OCI-LY1 (cell line): ENCODE results near the gene NPIPB6.

Experiments
- H2AFZ ChIP-seq: fragments of 200-600 bp; sonication (generic), shearing (Covaris generic); 2 replicates; pipeline ENCODE4 v1.6.0; 2014; ENCODE audit warnings: antibody characterized with exemption, mild to moderate bottlenecking, low read length
- H3F3A ChIP-seq: fragments of 200-600 bp; sonication (generic), shearing (Covaris generic); 2 replicates; pipeline ENCODE4 v1.6.0; 2014; ENCODE audit warnings: mild to moderate bottlenecking, antibody characterized with exemption, low read length, moderate library complexity; ENCODE audit not compliant: insufficient read depth
- H3K27ac ChIP-seq: fragments of 200-600 bp; sonication (generic); 2 replicates; pipeline ENCODE4 v1.5.1; 2014; ENCODE audit warnings: low read length, mixed run types, mild to moderate bottlenecking, low read depth; ENCODE audit not compliant: poor library complexity, severe bottlenecking
- H3K27me3 ChIP-seq: fragments of 200-600 bp; sonication (generic); 2 replicates; pipeline ENCODE4 v1.6.0; 2014; ENCODE audit warnings: antibody characterized with exemption, mild to moderate bottlenecking, low read length, moderate library complexity; ENCODE audit not compliant: insufficient read depth
- H3K36me3 ChIP-seq: fragments of 200-600 bp; sonication (generic); 2 replicates; pipeline ENCODE4 v1.6.1; 2014; ENCODE audit warnings: mild to moderate bottlenecking, antibody characterized with exemption, low read length, moderate library complexity, mixed read lengths; ENCODE audit not compliant: insufficient read depth
- H3K4me1 ChIP-seq: fragments of 200-600 bp; sonication (generic); 2 replicates; pipeline ENCODE4 v1.5.1; 2014; ENCODE audit warnings: mild to moderate bottlenecking, low read length, moderate library complexity; ENCODE audit not compliant: insufficient read depth, severe bottlenecking
- H3K4me2 ChIP-seq: fragments of 200-600 bp; sonication (generic), shearing (Covaris generic); 2 replicates; pipeline ENCODE4 v1.6.1; 2014; ENCODE audit warnings: low read length
- H3K4me3 ChIP-seq: fragments of 200-600 bp; sonication (generic); 2 replicates; pipeline ENCODE4 v1.5.1; 2014; ENCODE audit warnings: low read length, low read depth, mild to moderate bottlenecking, mixed read lengths; ENCODE audit not compliant: poor library complexity, severe bottlenecking
- H3K79me2 ChIP-seq: fragments of 200-600 bp; shearing (Covaris generic); 2 replicates; pipeline ENCODE4 v1.6.1; 2016; ENCODE audit warnings: mixed run types, low read length, mixed read lengths; ENCODE audit not compliant: insufficient read depth
- H3K9ac ChIP-seq: fragments of 200-600 bp; sonication (generic), shearing (Covaris generic); 2 replicates; pipeline ENCODE4 v1.6.1; 2014; ENCODE audit warnings: mild to moderate bottlenecking, low read length, mixed read lengths
- H3K9me2 ChIP-seq: fragments of 200-600 bp; sonication (generic), shearing (Covaris generic); 2 replicates; pipeline ENCODE4 v1.6.1; 2014; ENCODE audit warnings: low read depth, mild to moderate bottlenecking, low read length, mixed read lengths
- H3K9me3 ChIP-seq: fragments of 200-600 bp; shearing (Covaris generic); 2 replicates; pipeline ENCODE4 v1.6.1; 2014; ENCODE audit warnings: low read length, mixed read lengths
- H4K20me1 ChIP-seq: fragments of 200-600 bp; sonication (generic), shearing (Covaris generic); 2 replicates; pipeline ENCODE4 v1.6.0; 2016; ENCODE audit warnings: mild to moderate bottlenecking, low read length; ENCODE audit not compliant: insufficient read depth
- CTCF ChIP-seq: fragments of 200-600 bp; sonication (generic), shearing (Covaris generic); IDR thresholded peaks from 2 replicates; pipeline ENCODE4 v1.5.1; 2017; ENCODE audit warnings: mild to moderate bottlenecking, antibody characterized with exemption, low read length, moderate library complexity, mixed read lengths
- EZH2 ChIP-seq: fragments of 200-600 bp; sonication (generic), shearing (Covaris generic); IDR thresholded peaks from 2 replicates; pipeline ENCODE4 v1.8.0; 2017; ENCODE audit warnings: borderline replicate concordance, mixed run types, mild to moderate bottlenecking, antibody characterized with exemption, low read length, moderate library complexity, mixed read lengths

NPIPB6 gene

GRCh38 chr16:28324887-28325279, 38.4 kb downstream of the NPIPB6 start:
- Histone ChIP-seq H3K9me2 (no peaks in the 10 kb centered on the region), H3K4me3 (no peak overlapping the region), H3K27me3 (no peaks in the 10 kb centered on the region), H3K9ac (no peak overlapping the region), H4K20me1 (no peaks in the 10 kb centered on the region), H3F3A (no peaks in the 10 kb centered on the region), H3K79me2 (no peaks in the 10 kb centered on the region), H2AFZ (no peak overlapping the region), H3K9me3 (no peaks in the 10 kb centered on the region), H3K4me1 (no peaks in the 10 kb centered on the region), H3K4me2 (no peak overlapping the region), H3K27ac (no peak overlapping the region), H3K36me3 (no peaks in the 10 kb centered on the region)
- TF ChIP-seq CTCF = no peak
- no peak for TF ChIP-seq EZH2

GRCh38 chr16:28324235-28324886, 38.9 kb downstream of the NPIPB6 start:
- H2AFZ ChIP-seq = no peak overlapping the region

GRCh38 chr16:28321700-28322411, 41.5 kb downstream of the NPIPB6 start:
- no peaks in the 10 kb centered on the region for H3K27me3 ChIP-seq
- no peak overlapping the region for H3K9ac ChIP-seq
- H3K27ac ChIP-seq = no peak overlapping the region
- H3K4me1 ChIP-seq = no peaks in the 10 kb centered on the region
- H3K4me2 ChIP-seq = no peak overlapping the region
- no peaks in the 10 kb centered on the region for H3K9me2 ChIP-seq
- no peak overlapping the region for H3K4me3 ChIP-seq
- H2AFZ ChIP-seq = no peak overlapping the region
- no peaks in the 10 kb centered on the region for H3F3A ChIP-seq
- H3K79me2 ChIP-seq = no peaks in the 10 kb centered on the region
- no peaks in the 10 kb centered on the region for H3K9me3 ChIP-seq
- TF ChIP-seq CTCF (peak; percentile 90), EZH2 (no peak)
- H3K36me3 ChIP-seq = no peaks in the 10 kb centered on the region
- no peaks in the 10 kb centered on the region for H4K20me1 ChIP-seq

More at GRCh38 chr16:28324235-28324886, 38.9 kb downstream of the NPIPB6 start:
- H3F3A ChIP-seq = no peaks in the 10 kb centered on the region
- H3K4me3 ChIP-seq = no peak overlapping the region
- H4K20me1 ChIP-seq = no peaks in the 10 kb centered on the region
- no peak overlapping the region for H3K4me2 ChIP-seq
- H3K4me1 ChIP-seq = no peaks in the 10 kb centered on the region
- H3K27ac ChIP-seq = no peak overlapping the region
- no peak overlapping the region for H3K9ac ChIP-seq
- TF ChIP-seq EZH2 = no peak
- no peak for TF ChIP-seq CTCF
- no peaks in the 10 kb centered on the region for H3K9me3 ChIP-seq
- H3K36me3 ChIP-seq = no peaks in the 10 kb centered on the region
- H3K9me2 ChIP-seq = no peaks in the 10 kb centered on the region
- H3K79me2 ChIP-seq = no peaks in the 10 kb centered on the region
- H3K27me3 ChIP-seq = no peaks in the 10 kb centered on the region
